Peyer's patch (tissue), 4 donors: Measurements from ENCODE around the gene NANOS2. TPM values are rescaled to one million over a fixed set of nuclear protein-coding genes. Genes with fewer than 3 reads are reported as not detected.
"Not testable (repeated sequence)": the region's sequence is repeated elsewhere in the genome, so short reads cannot be mapped to it uniquely, and the experiment has no call there.

Experiments used
- DNase-seq, 3 donors: peaks; one replicate each; pipeline ENCODE4 v3.0.0-alpha.2; 2017 to 2019
- H3K27ac ChIP-seq, 4 donors: fragments of 200-600 bp; sonication (generic); one replicate each; pipeline ENCODE4 v1.5.1; 2016 to 2019
- H3K27me3 ChIP-seq, 2 donors: fragments of 200-600 bp; sonication (generic); one replicate each; pipeline ENCODE4 v1.5.1; 2019
- H3K36me3 ChIP-seq, 3 donors: fragments of 200-600 bp; sonication (generic); one replicate each; pipeline ENCODE4 v1.5.1; 2016 to 2019
- H3K4me1 ChIP-seq, 4 donors: fragments of 200-600 bp; sonication (generic); one replicate each; pipeline ENCODE4 v1.5.1; 2016 to 2019
- H3K4me3 ChIP-seq, 4 donors: fragments of 200-600 bp; sonication (generic); 1 replicate in 3 of 4; 2 replicates in 1 of 4; pipeline ENCODE4 v1.5.1; 2016 to 2019; ENCODE audit warnings: mild to moderate bottlenecking in 1 of 4
- H3K9me3 ChIP-seq, 4 donors: fragments of 200-600 bp; sonication (generic); one replicate each; pipeline ENCODE4 v1.5.1; 2016 to 2019; ENCODE audit warnings: mild to moderate bottlenecking in 1 of 4
- POLR2A ChIP-seq, 2 donors: fragments of 450-650 bp; IDR thresholded peaks; one replicate each; pipeline ENCODE4 v1.5.1; 2017; ENCODE audit warnings: antibody characterized with exemption in 2 of 2, mild to moderate bottlenecking in 2 of 2, moderate library complexity in 2 of 2
- total RNA-seq, 4 donors: library from RNA; depleted of rRNA; stranded (reverse); fragments of >200 nt; gene quantifications; one replicate each; pipeline ENCODE4 v1.1.0, GENCODE V29; 2016
- TF ChIP-seq, protein P1 (sequence below), 6 experiments: fragments of 450-650 bp in 4 of 6; fragments of 200-600 bp in 2 of 6; sonication (generic) in 1 of 6; IDR thresholded peaks; one replicate each; pipeline ENCODE4 v1.5.1; 2017 to 2019; ENCODE audit warnings: antibody characterized with exemption in 6 of 6, mild to moderate bottlenecking in 3 of 6, moderate library complexity in 1 of 6

NANOS2 gene
- total RNA-seq, 4 donors from 2014 or later = not detected

DNA sequence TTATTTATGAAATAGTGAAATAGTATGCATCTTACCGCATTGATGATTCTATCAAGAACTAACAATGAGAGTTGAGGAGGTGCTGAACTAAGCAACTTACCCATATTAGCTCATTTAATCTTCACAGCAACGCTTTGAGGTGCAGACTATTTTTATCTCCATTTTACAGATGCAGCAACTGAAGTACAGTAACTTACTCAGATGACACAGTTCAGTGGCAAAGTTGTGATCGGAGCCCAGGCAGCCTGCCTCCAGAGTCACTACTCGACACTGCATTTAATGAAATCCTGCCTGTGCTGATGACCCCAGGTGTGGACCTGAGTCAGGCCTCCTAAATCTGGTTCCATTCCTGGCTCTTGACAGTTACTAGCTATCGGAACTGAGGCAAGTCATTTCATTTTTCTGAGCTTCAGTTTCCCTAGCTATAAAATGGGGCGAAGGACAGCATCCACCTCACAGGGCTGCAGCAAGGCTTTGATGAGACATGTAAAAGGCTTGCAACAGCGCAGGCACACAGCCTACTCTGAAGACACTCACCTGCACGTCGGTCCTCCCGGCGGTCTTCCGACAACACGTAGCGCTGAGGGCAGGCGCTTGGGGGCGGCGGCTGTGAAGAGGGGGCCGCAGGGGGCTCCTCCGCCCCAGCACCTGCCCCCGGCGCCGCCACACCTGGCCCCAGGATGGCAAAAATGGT, 13.7 kb downstream of the NANOS2 start:
- TF ChIP-seq, protein P1, sequence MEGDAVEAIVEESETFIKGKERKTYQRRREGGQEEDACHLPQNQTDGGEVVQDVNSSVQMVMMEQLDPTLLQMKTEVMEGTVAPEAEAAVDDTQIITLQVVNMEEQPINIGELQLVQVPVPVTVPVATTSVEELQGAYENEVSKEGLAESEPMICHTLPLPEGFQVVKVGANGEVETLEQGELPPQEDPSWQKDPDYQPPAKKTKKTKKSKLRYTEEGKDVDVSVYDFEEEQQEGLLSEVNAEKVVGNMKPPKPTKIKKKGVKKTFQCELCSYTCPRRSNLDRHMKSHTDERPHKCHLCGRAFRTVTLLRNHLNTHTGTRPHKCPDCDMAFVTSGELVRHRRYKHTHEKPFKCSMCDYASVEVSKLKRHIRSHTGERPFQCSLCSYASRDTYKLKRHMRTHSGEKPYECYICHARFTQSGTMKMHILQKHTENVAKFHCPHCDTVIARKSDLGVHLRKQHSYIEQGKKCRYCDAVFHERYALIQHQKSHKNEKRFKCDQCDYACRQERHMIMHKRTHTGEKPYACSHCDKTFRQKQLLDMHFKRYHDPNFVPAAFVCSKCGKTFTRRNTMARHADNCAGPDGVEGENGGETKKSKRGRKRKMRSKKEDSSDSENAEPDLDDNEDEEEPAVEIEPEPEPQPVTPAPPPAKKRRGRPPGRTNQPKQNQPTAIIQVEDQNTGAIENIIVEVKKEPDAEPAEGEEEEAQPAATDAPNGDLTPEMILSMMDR (IDR thresholded peaks at IDR 0.05) = no peak
- no peak for TF ChIP-seq POLR2A (IDR thresholded peaks at IDR 0.05)
- Histone ChIP-seq H3K9me3 (no peaks in the 10 kb centered on the region), H3K27ac (peak overlapping the region in 2 of 4 donors; percentile 82 to 84), H3K36me3 (peaks cover 0 to 19% (median 0%) of the 10 kb centered on the region in 3 donors), H3K27me3 (no peaks in the 10 kb centered on the region), H3K4me3 (peak overlapping the region; percentile 51 to 79 (median 66)), H3K4me1 (peaks cover 0 to 17% (median 8%) of the 10 kb centered on the region in 4 donors)
- DNase-seq = no peak

DNA sequence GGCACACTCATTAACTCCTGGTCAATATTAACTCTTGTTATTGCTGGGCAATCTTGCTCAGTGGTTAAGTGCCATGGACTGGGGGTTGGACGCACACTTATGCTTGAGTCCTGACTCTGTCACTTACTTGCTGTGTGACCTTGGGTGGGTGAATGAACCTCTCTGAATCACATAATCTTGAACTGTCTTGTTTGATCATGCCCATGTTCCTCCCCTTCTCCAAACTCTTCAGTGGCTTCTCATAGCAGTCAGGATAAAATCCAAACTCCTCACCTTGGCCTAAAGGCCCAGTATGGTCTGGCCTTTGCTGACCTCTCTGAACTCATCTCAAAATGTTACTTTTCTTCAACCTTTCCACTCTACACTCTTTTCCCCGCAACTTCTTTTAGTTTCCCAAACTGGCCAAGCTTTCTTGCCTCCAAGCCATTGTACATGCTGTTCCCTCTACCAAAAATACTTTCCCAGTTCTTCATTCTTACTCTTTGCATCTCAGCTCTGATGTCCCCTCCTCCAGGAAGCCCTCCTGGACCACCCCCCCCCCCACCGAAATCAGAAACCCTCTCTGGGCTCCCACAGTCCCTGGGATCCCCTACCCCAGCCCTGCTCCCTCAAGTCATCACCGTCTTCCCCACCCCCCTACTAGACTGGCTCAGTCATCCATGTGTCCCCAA, 14.5 kb downstream of the NANOS2 start:
- no peak overlapping the region for H3K4me3 ChIP-seq
- no peaks in the 10 kb centered on the region for H3K27me3 ChIP-seq
- DNase-seq = no peak
- no peaks in the 10 kb centered on the region for H3K9me3 ChIP-seq
- peaks cover 0 to 24% (median 0%) of the 10 kb centered on the region in 3 donors for H3K36me3 ChIP-seq
- TF ChIP-seq, protein P1 (IDR thresholded peaks at IDR 0.05) = no peak
- no peak for TF ChIP-seq POLR2A (IDR thresholded peaks at IDR 0.05)
- peaks cover 0 to 17% (median 8%) of the 10 kb centered on the region in 4 donors for H3K4me1 ChIP-seq
- no peak overlapping the region for H3K27ac ChIP-seq

DNA sequence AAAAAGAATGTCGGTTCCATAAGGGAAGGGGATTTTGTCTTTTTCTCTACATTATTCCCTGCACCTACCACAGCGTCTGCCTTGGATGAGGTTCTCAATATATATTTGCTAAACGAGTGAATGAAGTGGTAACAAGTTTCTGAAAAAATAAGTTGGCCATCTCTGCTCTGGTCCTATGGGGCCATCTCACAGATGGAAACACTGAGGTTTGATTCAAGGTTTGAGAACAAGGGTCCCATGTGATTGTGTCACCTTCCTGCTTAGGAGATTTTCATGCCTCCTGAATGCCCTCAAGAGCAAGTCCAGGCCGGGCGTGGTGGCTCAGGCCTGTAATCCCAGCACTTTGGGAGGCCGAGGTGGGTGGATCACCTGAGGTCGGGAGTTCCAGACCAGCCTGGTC, 15.3 kb downstream of the NANOS2 start:
- peaks cover 0 to 24% (median 0%) of the 10 kb centered on the region in 3 donors for H3K36me3 ChIP-seq
- TF ChIP-seq POLR2A (IDR thresholded peaks at IDR 0.05) = no peak
- TF ChIP-seq, protein P1 (IDR thresholded peaks at IDR 0.05) = no peak

DNA sequence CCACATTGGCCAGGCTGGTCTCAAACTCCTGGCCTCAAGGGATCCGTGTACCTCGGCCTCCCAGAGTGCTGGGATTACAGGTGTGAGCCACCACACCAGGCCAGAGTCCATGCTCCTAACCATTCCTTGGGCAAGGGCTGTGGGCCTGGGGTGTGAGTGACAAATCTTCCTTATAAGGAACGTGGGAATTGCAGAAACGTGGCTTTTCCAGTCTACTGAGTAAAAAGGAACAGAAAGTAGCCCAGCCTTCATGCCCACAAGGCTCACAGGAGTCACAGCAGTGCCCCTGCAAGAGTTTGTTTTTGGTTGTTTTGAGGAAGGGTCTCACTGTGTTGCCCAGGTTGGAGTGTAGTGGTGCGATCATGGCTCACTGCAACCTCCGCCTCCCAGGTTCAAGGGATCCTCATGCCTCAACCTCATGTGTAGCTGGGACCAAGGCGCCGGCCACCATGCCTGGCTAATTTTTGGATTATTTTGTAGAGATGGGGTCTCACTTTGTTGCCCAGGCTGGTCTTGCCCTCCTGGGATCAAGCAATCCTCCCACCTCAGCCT, 17.2 kb downstream of the NANOS2 start:
- Histone ChIP-seq H3K4me3 (no peak overlapping the region), H3K4me1 (peaks cover 0 to 12% (median 5%) of the 10 kb centered on the region in 4 donors), H3K36me3 (peaks cover 0 to 24% (median 0%) of the 10 kb centered on the region in 3 donors), H3K9me3 (no peaks in the 10 kb centered on the region), H3K27me3 (no peaks in the 10 kb centered on the region), H3K27ac (no peak overlapping the region)
- TF ChIP-seq, protein P1 (IDR thresholded peaks at IDR 0.05) = no peak
- TF ChIP-seq POLR2A (IDR thresholded peaks at IDR 0.05) = no peak
- DNase-seq = no peak

More for the DNA sequence above, 15.3 kb downstream of the NANOS2 start:
- Histone ChIP-seq H3K4me3 (no peak overlapping the region), H3K9me3 (no peaks in the 10 kb centered on the region), H3K27me3 (no peaks in the 10 kb centered on the region), H3K27ac (no peak overlapping the region), H3K4me1 (peaks cover 0 to 17% (median 8%) of the 10 kb centered on the region in 4 donors)
- no peak for DNase-seq

DNA sequence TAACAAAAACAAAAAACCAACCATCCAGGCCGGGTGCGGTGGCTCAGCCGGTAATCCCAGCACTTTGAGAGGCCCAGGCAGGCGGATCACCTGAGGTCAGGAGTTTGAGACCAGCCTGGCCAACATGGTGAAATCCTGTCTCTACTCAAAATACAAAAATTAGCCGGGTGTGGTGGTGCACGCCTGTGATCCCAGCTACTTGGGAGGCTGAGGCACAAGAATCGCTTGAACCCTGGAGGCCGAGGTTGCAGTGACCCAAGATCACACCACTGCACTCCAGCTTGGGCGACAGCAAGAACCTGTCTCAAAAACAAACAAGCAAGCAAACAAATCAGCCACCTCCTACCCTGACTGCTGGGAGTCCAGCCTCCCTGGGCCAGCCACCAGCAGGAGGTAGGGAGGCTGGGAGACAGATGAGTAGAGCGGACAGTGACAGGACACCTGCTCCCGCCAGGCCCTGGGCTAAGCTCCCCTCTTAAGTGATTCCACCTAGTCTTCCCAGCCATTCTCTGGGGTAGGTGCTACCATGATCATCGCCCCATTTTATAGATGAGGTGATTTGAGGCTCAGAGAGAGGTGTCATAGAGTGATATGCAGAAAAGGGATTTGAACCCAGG, 18.5 kb downstream of the NANOS2 start:
- not testable (repeated sequence) for H3K27me3 ChIP-seq, DNase-seq, H3K4me3 ChIP-seq, H3K9me3 ChIP-seq, H3K4me1 ChIP-seq, H3K27ac ChIP-seq
- peaks cover 0 to 24% (median 0%) of the 10 kb centered on the region in 3 donors for H3K36me3 ChIP-seq
